Testis (tissue), 3 donors: ENCODE measurements around the gene TRPM2. TPM values are rescaled to one million over a fixed set of nuclear protein-coding genes. Genes with fewer than 3 reads are reported as not detected.

Experiments used
- DNase-seq: peaks from one replicate; pipeline ENCODE4 v3.0.0-alpha.2; 2019
- H3K27ac ChIP-seq, 2 donors: fragments of 200-600 bp; sonication (generic); one replicate each; pipeline ENCODE4 v1.5.1; 2019
- H3K27me3 ChIP-seq: fragments of 200-600 bp; sonication (generic); one replicate; pipeline ENCODE4 v1.5.1; 2019
- H3K36me3 ChIP-seq: fragments of 200-600 bp; sonication (generic); one replicate; pipeline ENCODE4 v1.5.1; 2017; ENCODE audit warnings: low read depth; ENCODE audit errors: missing control alignments
- H3K4me1 ChIP-seq: fragments of 200-600 bp; sonication (generic); one replicate; pipeline ENCODE4 v1.5.1; 2019
- H3K4me3 ChIP-seq, 2 donors: fragments of 200-600 bp; sonication (generic); one replicate each; pipeline ENCODE4 v1.5.1; 2017 to 2019
- H3K9me3 ChIP-seq: fragments of 200-600 bp; sonication (generic); one replicate; pipeline ENCODE4 v1.5.1; 2017
- POLR2A ChIP-seq: fragments of 450-650 bp; IDR thresholded peaks from one replicate; pipeline ENCODE4 v1.6.1; 2017; ENCODE audit warnings: antibody characterized with exemption, mild to moderate bottlenecking, moderate library complexity
- WGBS, 2 donors: methylation state at CpG; one replicate each; pipeline ENCODE4 v1.1.5; 2018; 5-methylcytosine and 5-hydroxymethylcytosine counted together
- intact Hi-C: fragments of 100-400 bp; cut with DNase I; formaldehyde crosslinking; loops from one replicate; pipeline ENCODE4 v1.15.1; 2023; ENCODE audit warnings: low total_unique reads
- polyA plus RNA-seq: library from polyadenylated mRNA; stranded (reverse); fragments of 350-450 nt; fragmentation: Illumina TruSeq; extraction: RNeasy Lipid Tissue Mini Kit (QIAGEN cat#74804); gene quantifications from one replicate; pipeline ENCODE4 v1.2.3, GENCODE V29; 2014; ENCODE audit warnings: low read depth, low replicate concordance; ENCODE audit not compliant: insufficient read depth
- total RNA-seq, 2 donors: library from RNA; depleted of rRNA; stranded (reverse); fragments of >200 nt; gene quantifications; one replicate each; pipeline ENCODE4 v1.2.3, GENCODE V29; 2016
- TF ChIP-seq, protein P1 (sequence below), 3 experiments: fragments of 450-650 bp in 2 of 3; fragments of 200-600 bp in 1 of 3; sonication (generic) in 1 of 3; IDR thresholded peaks; one replicate each; pipeline ENCODE4 v1.5.1; 2016 to 2019; ENCODE audit warnings: antibody characterized with exemption in 3 of 3, mild to moderate bottlenecking in 2 of 3, moderate library complexity in 1 of 3

Gene TRPM2
- total and polyA plus RNA-seq, 3 donors from 2014 or later, result 3.0 to 4.9 (median 3.9) TPM

DNA sequence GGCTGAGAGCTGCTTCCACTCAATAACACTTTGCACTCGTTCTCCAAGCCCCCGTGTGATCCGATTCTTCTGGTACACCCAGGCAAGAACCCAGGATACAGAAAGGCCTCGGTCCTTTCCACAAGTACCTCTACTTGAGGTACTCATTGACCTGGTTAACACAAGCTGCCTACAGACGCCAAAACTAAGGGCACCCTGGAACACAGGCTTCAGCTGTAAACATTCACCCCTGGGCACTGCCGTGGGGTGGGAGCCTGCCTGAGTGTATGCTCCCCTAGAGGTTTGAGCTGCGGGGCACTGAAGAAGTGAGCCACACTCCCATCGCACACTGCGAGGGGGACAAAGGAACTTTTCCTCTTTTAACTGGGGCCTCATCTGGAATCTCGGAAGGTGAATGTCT, 132.4 kb downstream of the TRPM2 start:
- Histone ChIP-seq H3K9me3 (no peaks in the 10 kb centered on the region), H3K4me1 (no peaks in the 10 kb centered on the region), H3K4me3 (peak overlapping the region; percentile 37 to 54), H3K36me3 (no peaks in the 10 kb centered on the region), H3K27me3 (no peaks in the 10 kb centered on the region), H3K27ac (no peak overlapping the region)
- intact Hi-C loops, result no loop called here
- TF ChIP-seq, protein P1, sequence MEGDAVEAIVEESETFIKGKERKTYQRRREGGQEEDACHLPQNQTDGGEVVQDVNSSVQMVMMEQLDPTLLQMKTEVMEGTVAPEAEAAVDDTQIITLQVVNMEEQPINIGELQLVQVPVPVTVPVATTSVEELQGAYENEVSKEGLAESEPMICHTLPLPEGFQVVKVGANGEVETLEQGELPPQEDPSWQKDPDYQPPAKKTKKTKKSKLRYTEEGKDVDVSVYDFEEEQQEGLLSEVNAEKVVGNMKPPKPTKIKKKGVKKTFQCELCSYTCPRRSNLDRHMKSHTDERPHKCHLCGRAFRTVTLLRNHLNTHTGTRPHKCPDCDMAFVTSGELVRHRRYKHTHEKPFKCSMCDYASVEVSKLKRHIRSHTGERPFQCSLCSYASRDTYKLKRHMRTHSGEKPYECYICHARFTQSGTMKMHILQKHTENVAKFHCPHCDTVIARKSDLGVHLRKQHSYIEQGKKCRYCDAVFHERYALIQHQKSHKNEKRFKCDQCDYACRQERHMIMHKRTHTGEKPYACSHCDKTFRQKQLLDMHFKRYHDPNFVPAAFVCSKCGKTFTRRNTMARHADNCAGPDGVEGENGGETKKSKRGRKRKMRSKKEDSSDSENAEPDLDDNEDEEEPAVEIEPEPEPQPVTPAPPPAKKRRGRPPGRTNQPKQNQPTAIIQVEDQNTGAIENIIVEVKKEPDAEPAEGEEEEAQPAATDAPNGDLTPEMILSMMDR (IDR thresholded peaks at IDR 0.05), result no peak
- no peak for TF ChIP-seq POLR2A
- DNase-seq, result no peak
- 48 to 65% methylated on average over 10 of the region's 10 CpGs for WGBS, 2 donors

DNA sequence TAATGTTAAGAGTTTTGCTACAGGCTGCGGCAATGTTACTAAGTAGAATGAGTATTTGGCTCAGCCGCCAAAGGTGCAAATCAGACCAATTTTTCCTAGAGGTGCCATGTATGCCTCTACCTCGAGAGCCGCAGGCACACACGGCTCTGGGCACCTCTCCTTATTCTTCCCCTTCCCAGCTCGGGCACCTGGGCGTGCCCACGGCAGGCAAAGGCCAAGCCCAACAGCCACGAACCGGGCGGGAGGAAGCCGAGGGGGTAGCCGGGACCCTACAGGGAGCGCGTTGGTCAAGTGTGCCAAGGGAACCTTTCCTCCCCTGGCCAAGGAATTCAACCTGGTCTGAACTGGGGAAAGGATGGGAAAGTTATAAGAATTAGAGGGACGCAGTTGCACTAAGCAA, 132.9 kb downstream of the TRPM2 start:
- Histone ChIP-seq H3K4me1 (no peaks in the 10 kb centered on the region), H3K27me3 (no peaks in the 10 kb centered on the region), H3K27ac (no peak overlapping the region), H3K4me3 (peak overlapping the region in 1 of 2 donors; percentile 54), H3K36me3 (no peaks in the 10 kb centered on the region), H3K9me3 (no peaks in the 10 kb centered on the region)
- TF ChIP-seq POLR2A, result no peak
- TF ChIP-seq, protein P1 (IDR thresholded peaks at IDR 0.05), result no peak
- intact Hi-C loops, result no loop called here
- DNase-seq, result no peak
- WGBS, 2 donors, result 66 to 71% methylated on average over 16 of the region's 16 CpGs

DNA sequence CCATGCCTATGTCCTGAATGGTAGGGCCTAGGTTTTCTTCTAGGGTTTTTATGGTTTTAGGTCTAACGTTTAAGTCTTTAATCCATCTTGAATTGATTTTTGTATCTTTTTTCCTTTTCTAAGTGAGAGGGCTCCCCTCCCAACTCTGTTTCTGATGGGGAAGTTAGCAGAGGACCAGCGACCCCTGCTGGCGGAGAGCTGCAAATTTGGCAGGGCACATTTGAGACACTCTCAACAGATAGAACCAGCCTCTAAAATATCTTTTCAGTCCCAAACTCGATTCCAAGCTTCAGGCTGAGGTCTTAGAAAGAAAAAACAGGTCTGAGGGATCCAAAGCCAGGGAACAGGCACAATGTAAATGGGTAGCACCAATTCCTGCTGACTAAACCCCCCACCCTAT, 134.4 kb downstream of the TRPM2 start:
- H3K4me3 ChIP-seq, result no peak overlapping the region
- H3K27me3 ChIP-seq, result no peaks in the 10 kb centered on the region
- intact Hi-C loops, result no loop called here
- no peaks in the 10 kb centered on the region for H3K9me3 ChIP-seq
- WGBS, 2 donors, result 37 to 38% methylated on average over 4 of the region's 4 CpGs
- TF ChIP-seq POLR2A, result no peak
- TF ChIP-seq, protein P1 (IDR thresholded peaks at IDR 0.05), result peak in 2 of 3 experiments; percentile 13 to 45
- no peak overlapping the region for H3K27ac ChIP-seq
- no peaks in the 10 kb centered on the region for H3K36me3 ChIP-seq
- H3K4me1 ChIP-seq, result no peaks in the 10 kb centered on the region
- peak; percentile 48 for DNase-seq

DNA sequence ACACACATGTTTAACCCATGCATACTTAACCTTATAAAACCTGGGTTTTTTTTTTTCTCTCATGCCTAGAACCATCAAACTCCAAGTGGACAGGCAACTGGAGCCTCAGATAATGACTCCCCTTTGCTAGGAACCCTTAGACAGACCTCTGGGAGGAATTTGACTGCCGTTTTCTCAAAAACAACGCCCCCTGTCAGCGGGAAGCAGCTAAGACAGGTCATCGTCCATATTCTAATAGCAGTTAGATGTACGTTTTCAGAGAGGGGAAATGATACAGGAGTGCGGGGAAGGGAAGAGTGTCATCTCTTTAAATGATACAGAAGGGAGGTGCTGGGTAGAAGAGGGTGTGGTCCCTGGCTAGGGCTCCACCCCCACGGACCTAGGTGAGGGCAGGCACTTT, 136.5 kb downstream of the TRPM2 start:
- Histone ChIP-seq H3K36me3 (no peaks in the 10 kb centered on the region), H3K4me3 (no peak overlapping the region), H3K9me3 (no peaks in the 10 kb centered on the region), H3K4me1 (no peaks in the 10 kb centered on the region), H3K27ac (no peak overlapping the region), H3K27me3 (no peaks in the 10 kb centered on the region)
- TF ChIP-seq, protein P1 (IDR thresholded peaks at IDR 0.05), result no peak
- TF ChIP-seq POLR2A, result no peak
- intact Hi-C loops, result no loop called here
- WGBS, 2 donors, result 50 to 57% methylated on average over 7 of the region's 7 CpGs
- no peak for DNase-seq

DNA sequence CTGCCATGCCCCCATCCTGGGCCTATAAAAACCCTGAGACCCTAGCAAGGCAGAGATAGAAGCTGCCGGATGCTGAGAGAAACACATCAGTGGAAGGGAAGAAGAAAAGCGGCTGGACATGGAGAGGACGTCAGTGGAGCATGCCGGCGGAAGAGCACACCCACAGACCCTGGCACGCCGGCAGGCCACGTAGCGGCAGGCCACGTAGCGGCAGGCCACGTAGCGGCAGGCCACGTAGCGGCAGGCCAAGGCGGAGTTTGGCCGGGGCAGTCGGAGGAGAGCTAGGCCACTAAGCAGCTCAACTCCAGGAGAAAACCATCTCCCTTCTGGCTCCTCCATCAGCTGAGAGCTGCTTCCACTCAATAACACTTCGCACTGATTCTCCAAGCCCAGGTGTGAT, 137.0 kb downstream of the TRPM2 start:
- no peak for TF ChIP-seq POLR2A
- TF ChIP-seq, protein P1 (IDR thresholded peaks at IDR 0.05), result no peak
- Histone ChIP-seq H3K27me3 (no peaks in the 10 kb centered on the region), H3K4me1 (no peaks in the 10 kb centered on the region), H3K4me3 (no peak overlapping the region), H3K27ac (no peak overlapping the region), H3K9me3 (no peaks in the 10 kb centered on the region), H3K36me3 (no peaks in the 10 kb centered on the region)
- WGBS, 2 donors, result 91 to 96% methylated on average over 19 of the region's 19 CpGs
- no peak for DNase-seq
- intact Hi-C loops, result no loop called here
